C4-2B (cell line): ENCODE measurements around the gene B4GALT1.

Experiments used
- CTCF ChIP-seq: fragments of 450-650 bp; conservative IDR thresholded peaks from 2 replicates; pipeline ENCODE4 v1.5.1; 2017; ENCODE audit warnings: mild to moderate bottlenecking
- ZFX ChIP-seq: fragments of 450-650 bp; IDR thresholded peaks from 2 replicates; pipeline ENCODE4 v1.6.1; 2017

- TF ChIP-seq CTCF (no peak), ZFX (no peak)
Measured at GRCh38 chr9:33140401-33141360, 26.5 kb downstream of the B4GALT1 start.
